NCI-H2196 (cell line): Measurements from ENCODE around the gene NPPC.

Experiments
- DNase-seq: peaks from one replicate; lab custom pipeline; 2025; ENCODE audit not compliant: unreplicated experiment; lab: John Stamatoyannopoulos, UW

NPPC gene

GRCh38 chr2:231935815-231936214 is 9.6 kb upstream of the NPPC start:
- no peak for DNase-seq

GRCh38 chr2:231935207-231935524 is 9.0 kb upstream of the NPPC start:
- DNase-seq, result no peak

DNA sequence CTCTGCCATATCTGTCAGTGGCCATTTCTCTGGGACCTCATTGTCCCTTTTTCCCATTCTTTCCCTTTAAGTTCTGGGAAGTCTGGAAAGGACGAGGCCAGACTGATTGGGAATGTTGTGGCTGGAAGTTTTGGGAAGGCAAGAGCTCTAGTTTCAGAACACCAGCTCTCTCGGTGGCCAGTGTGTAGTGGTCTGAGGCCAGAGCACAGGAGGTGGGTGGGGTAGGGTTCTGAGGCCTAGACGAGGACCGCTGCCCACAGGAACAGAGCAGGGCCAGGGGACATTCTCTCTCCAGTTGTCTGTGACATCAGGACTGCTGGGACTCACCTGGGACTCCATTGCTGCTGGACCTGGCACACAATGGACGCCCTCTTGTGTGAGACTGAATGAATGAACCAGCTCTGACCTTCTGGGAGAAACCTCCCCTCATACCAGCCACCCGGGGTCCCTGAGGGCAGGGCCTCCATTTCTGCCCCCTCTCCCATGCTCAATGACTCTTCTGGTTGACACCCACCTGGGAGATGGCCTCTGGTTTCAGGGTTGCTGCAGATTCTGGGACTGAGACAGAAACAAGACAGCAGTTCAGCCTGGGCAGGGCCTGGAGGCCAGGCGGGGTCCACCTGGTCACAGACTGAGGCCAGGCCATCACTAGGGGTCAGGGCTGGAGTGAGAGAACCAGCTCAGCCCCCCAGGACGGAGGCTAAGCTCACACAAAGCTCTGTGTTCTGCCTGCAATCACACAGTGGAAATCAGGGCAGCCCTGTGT is 8.4 kb upstream of the NPPC start:
- no peak for DNase-seq

GRCh38 chr2:231933916-231934401 is 7.8 kb upstream of the NPPC start:
- no peak for DNase-seq

DNA sequence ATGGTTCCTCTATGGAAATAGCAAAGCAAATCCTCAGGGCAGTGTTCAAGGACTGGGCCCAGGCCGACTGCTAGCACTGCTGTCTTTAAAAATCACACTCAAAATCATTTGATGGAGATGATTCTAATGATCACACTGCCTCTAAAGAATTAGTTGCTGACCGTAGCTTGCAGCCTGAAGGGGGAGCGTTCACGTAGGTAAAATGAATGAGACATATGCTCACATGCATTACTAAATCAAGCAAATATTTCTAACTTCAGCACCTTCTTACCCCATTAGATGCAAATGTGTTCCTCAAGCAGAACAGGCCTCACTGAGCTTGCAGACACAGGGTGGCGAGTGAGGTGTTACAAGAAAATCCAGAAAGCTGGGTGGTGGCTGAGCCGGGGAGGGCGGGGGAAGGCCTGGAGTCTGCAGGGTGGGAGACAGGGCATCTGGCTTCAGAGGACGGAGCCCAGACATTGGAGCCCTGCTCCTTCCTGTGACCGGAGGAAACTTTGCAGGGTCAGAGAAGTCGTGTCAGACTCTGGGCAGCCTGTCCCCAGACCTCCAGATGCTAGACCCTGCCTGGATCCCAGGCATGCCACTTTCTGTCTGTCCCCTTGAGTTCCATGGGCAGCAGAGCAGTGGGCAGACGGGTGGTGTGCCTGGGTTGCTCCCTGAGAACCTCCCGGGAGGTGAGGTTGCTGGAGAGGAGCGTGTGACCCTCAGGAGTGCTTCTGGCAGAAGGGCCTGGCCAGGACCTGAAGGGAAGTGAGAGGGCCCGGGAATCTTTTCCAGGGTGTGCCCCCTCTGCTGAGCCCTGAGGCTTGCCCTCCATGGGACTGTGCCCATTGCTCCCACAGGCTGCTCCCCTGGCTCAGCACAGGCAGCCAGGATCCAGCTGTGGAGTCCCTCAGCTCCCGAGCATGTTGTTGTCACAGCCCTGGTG is 7.1 kb upstream of the NPPC start:
- no peak for DNase-seq

GRCh38 chr2:231932711-231932970 is 6.4 kb upstream of the NPPC start:
- DNase-seq, result no peak

DNA sequence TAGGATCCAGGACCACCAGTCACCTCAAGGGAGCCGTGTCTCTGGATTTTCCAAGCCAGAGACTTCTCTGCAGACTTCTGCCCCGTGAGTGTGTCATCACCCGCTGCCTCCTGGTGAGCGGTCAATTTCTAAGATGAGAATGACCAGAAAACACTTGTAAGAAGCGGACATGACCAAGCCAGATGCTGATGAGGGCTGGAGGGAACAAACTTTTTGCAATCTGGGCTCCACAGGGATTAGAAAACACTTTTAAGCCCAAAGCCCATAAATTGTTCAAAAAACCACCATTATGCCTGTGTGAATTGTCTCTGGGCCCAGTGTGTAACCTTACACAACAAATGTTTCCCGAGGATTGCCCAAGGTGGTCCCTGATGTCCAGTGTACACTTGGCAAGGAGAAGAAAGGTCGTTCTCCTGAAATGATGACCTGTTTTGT is 5.3 kb upstream of the NPPC start:
- no peak for DNase-seq

GRCh38 chr2:231930593-231931281 is 4.5 kb upstream of the NPPC start:
- no peak for DNase-seq

DNA sequence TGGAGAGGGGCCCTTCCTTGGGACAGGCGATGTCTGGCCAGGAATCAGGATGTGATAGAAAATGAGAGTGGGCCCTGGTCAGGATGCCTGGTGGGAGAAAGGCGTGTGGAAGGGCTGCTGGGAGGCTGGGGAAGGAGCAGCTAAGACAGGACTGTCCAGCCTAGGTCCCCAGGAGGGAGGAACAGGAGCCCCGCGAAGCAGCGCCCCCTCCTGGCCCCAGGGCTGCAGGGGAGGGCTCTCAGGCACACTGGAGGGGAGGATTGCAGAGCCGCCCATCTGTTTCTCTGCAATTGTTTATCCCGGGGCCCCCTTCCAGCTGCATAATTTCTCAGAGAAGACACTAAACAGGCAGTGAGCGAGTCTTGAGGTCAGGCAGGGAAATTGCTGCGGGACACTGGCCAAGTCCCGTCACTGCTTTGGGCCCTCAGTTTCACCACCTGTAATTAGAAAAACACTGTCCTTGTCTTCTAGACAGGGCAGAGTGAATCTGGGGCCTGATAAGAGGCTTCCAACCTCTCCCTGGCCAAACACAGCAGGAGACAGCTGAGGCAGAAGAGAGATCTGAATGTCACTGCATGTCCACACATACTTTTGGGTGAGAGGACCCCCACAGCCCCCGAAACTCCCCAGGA is 3.9 kb upstream of the NPPC start:
- no peak for DNase-seq

GRCh38 chr2:231928901-231929725 is 2.9 kb upstream of the NPPC start:
- no peak for DNase-seq

- DNase-seq, result no peak
Measured at GRCh38 chr2:231928481-231928880, 2.3 kb upstream of the NPPC start.

DNA sequence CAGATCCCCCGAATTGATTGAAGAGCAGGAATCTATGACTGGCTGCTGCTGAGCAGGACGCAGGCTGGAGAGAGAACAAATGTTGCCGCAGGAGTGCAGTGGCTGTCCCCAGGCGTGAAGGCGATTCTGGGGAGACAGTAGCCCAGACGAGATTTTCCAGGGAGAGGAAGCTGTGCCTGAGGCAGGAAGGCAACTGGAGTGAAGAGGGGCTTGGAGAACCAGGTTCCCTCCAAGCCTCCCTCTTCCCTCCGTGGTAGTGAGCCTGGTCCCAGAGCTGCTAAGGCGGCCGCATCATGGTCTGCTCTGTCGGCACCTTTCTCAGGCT is 1.3 kb upstream of the NPPC start:
- DNase-seq, result no peak

DNA sequence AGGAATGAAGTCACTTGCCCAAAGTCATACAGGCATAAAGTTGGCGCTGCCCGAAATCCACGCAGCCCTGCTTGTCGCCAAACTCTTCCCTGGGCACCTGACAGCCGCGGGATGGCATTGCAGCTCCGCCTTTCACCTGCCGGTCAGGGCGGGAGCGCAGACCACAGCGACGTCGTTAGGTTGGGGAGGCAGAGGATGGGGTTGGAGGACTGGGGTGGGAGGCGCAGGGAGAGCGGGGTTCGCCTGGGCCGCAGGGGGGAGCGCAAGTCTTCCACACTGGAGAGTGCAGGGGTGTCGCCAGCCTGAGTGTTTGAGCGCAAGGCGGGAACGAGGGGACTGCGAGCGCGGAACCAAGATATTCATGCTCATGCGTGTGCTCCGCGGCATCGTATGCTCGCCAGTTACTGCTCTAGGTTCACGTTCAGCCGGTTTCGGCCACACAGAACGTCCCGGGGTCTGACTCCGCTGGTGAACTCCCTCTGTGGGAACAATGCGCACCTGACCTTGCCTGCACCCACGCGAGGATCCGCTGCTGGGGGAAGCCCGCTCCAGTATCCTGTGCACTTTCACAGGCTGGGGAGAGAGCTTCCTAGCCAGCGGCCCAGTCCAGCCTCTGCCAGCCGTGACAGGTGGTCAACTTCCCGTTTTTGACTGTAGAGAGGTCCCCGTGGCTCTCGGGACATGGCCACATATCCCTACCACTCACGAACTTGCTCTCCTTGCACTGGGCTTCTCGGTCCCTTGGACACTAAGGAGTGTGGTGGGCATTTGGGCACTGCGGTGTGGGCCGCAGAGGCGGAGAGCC is 767 bp upstream of the NPPC start:
- DNase-seq, result peak; percentile 50

GRCh38 chr2:231925303-231926179 is 655 bp downstream of the NPPC start:
- DNase-seq, result peak; percentile 81

GRCh38 chr2:231924889-231925275 is 1.3 kb downstream of the NPPC start:
- no peak for DNase-seq

DNA sequence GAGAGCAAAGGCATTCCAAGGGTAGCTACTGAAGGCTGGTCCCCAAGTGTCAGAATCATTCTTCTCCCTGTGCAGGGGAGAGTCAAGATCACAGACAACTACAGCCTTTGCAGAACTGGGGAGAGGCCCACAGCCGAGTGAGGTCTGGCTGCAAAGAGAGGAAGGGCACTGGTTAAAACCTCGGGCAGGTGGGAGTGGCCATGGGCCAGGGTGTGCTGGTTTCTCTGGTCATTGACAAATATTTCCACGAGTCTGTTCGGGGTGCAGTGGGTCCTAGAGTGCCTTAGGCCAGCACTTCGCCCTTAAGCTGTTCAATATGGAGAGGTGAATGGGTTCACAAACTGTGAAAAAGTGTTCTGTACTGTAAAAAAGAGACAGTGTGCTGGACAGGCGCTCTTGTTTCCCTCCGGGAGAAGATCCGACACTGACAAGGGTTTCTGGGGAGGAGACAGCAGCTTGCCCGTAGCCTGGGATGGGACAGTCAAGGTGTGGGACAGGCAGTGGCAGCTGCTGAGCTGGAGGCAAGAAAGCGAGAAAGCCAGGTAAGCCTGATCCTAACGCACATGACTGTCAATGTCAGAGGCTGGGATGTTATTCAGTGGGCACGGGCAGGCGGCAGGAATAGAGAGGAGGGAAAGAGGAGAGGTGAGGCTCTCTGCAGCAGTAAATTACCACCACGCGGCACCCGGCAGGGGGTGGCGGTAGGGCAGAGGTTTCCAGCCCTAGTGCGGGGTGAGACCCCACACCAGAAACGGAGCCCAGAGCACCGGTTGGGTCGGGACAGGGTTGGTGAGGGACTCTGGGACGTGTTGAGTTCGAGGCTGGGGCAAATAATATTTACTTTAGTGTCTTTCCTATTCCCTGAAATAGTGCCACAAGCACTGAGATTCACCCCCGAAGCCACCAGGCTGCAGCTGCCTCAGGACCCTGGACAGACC is 2.0 kb downstream of the NPPC start:
- no peak for DNase-seq

GRCh38 chr2:231923010-231923344 is 3.2 kb downstream of the NPPC start:
- DNase-seq, result no peak
